ENCODE results near the gene TEX29.

TEX29 gene

DNA sequence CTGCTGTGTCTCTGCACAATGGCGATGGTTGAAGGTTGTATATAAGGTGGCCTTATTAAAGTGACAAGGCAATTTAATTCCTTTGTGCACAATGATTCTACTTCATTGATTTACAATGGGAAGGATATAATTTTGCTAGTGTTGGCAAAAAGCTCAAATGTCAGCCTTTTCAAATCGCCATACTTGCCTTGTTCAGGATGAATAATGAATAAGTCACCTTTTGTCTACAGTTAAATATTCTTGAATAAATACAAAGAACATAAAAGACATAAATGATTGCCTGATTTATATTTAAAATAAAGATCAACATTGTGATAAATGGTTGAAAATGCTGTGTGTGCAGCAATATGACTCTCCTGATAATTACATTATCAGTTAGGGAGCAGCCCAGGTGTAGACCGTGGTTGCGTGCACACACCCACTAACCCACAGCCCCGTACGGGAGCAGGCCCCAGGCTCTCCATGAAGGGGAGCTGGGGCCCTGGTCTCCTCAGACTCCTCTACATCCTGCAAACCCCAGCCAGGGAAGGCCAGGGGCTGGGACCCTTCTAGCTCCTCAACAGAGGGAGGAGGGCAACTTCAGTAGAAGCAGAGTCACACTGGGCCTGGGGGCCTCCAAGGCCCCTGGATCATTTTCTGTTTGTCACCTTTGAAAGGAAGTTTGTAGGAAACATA is 64.9 kb downstream of the TEX29 start:
- H3K4me1 ChIP-seq (ENCODE audit: insufficient read depth, low read length, severe bottlenecking): no peaks in the 10 kb centered on the region
- no peaks in the 10 kb centered on the region for H3F3A ChIP-seq (ENCODE audit: insufficient read depth, low read length)
- H3K9me2 ChIP-seq (ENCODE audit: low read depth, low read length): no peaks in the 10 kb centered on the region
- no peak overlapping the region for H2AFZ ChIP-seq (ENCODE audit: low read length)
- TF ChIP-seq, protein P1, sequence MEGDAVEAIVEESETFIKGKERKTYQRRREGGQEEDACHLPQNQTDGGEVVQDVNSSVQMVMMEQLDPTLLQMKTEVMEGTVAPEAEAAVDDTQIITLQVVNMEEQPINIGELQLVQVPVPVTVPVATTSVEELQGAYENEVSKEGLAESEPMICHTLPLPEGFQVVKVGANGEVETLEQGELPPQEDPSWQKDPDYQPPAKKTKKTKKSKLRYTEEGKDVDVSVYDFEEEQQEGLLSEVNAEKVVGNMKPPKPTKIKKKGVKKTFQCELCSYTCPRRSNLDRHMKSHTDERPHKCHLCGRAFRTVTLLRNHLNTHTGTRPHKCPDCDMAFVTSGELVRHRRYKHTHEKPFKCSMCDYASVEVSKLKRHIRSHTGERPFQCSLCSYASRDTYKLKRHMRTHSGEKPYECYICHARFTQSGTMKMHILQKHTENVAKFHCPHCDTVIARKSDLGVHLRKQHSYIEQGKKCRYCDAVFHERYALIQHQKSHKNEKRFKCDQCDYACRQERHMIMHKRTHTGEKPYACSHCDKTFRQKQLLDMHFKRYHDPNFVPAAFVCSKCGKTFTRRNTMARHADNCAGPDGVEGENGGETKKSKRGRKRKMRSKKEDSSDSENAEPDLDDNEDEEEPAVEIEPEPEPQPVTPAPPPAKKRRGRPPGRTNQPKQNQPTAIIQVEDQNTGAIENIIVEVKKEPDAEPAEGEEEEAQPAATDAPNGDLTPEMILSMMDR (IDR thresholded peaks at IDR 0.05; ENCODE audit: low read length): no peak
- no peak for TF ChIP-seq EZH2 (IDR thresholded peaks at IDR 0.05; ENCODE audit: borderline replicate concordance, low read length)
- no peaks in the 10 kb centered on the region for H3K79me2 ChIP-seq (ENCODE audit: insufficient read depth, low read length)
- no peak overlapping the region for H3K4me3 ChIP-seq (ENCODE audit: low read depth, low read length, poor library complexity, severe bottlenecking)
- no peak overlapping the region for H3K27ac ChIP-seq (ENCODE audit: low read depth, low read length, poor library complexity, severe bottlenecking)
- no peaks in the 10 kb centered on the region for H4K20me1 ChIP-seq (ENCODE audit: insufficient read depth, low read length)
- no peak overlapping the region for H3K4me2 ChIP-seq (ENCODE audit: low read length)
- H3K36me3 ChIP-seq (ENCODE audit: insufficient read depth, low read length): no peaks in the 10 kb centered on the region
- no peak overlapping the region for H3K9ac ChIP-seq (ENCODE audit: low read length)
- H3K9me3 ChIP-seq (ENCODE audit: low read length): no peaks in the 10 kb centered on the region
- H3K27me3 ChIP-seq (ENCODE audit: insufficient read depth, low read length): peaks cover 7% of the 10 kb centered on the region; the same call in 1 of the 2 replicates

DNA sequence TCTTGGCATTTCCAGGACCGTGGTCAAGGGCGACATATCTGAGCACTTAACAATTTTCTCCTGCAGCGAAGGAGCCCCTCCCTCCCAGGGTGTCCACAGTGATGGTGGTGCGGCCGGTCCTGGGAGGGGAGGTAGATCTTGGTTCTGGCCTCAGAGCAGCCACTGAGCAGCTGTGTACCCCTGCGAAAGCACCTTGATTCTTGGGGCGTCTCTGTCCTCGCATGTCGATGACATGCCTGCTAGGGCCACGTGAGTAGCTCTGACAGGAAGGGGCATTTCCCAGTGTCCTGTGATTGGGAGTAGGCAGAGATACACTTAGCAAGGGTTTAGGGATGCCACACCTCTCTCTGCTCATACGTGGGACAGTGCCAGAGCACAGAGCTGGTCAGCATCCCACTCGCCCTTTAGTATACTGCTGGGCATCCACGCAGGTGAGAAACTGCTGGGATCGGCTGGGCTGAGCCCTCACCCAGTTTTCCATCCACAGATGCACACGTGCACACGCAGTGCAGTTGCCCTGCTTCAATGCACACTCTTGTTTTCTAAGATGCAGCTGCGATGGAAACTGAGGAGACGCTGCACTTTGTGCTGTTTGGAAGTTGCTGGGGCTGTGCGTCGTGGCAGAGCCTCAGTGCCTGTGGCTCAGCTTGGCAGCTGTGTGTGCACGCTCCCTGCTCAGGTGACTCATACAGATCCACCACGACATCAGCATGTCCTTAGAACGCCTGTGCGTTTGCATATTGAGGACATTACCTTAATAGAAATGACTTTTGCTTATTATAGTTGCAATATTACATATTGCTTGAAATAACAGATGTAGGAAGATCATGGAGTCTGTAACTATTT is 66.8 kb downstream of the TEX29 start:
- no peak for TF ChIP-seq EZH2 (IDR thresholded peaks at IDR 0.05; ENCODE audit: borderline replicate concordance, low read length)
- TF ChIP-seq, protein P1 (IDR thresholded peaks at IDR 0.05; ENCODE audit: low read length): no peak
- H4K20me1 ChIP-seq (ENCODE audit: insufficient read depth, low read length): no peaks in the 10 kb centered on the region
- H3K4me2 ChIP-seq (ENCODE audit: low read length): no peak overlapping the region
- no peak overlapping the region for H2AFZ ChIP-seq (ENCODE audit: low read length)
- no peaks in the 10 kb centered on the region for H3K79me2 ChIP-seq (ENCODE audit: insufficient read depth, low read length)
- no peak overlapping the region for H3K9ac ChIP-seq (ENCODE audit: low read length)
- no peaks in the 10 kb centered on the region for H3K4me1 ChIP-seq (ENCODE audit: insufficient read depth, low read length, severe bottlenecking)
- H3K9me2 ChIP-seq (ENCODE audit: low read depth, low read length): no peaks in the 10 kb centered on the region
- no peaks in the 10 kb centered on the region for H3K9me3 ChIP-seq (ENCODE audit: low read length)
- peaks cover 7% of the 10 kb centered on the region; the same call in 1 of the 2 replicates for H3K27me3 ChIP-seq (ENCODE audit: insufficient read depth, low read length)
- H3K4me3 ChIP-seq (ENCODE audit: low read depth, low read length, poor library complexity, severe bottlenecking): no peak overlapping the region
- no peaks in the 10 kb centered on the region for H3F3A ChIP-seq (ENCODE audit: insufficient read depth, low read length)
- no peak overlapping the region for H3K27ac ChIP-seq (ENCODE audit: low read depth, low read length, poor library complexity, severe bottlenecking)
- no peaks in the 10 kb centered on the region for H3K36me3 ChIP-seq (ENCODE audit: insufficient read depth, low read length)

- H3K4me3 ChIP-seq (ENCODE audit: low read depth, low read length, poor library complexity, severe bottlenecking): no peak overlapping the region
- H3K79me2 ChIP-seq (ENCODE audit: insufficient read depth, low read length): no peaks in the 10 kb centered on the region
- H3K4me1 ChIP-seq (ENCODE audit: insufficient read depth, low read length, severe bottlenecking): no peaks in the 10 kb centered on the region
- H3K9me2 ChIP-seq (ENCODE audit: low read depth, low read length): no peaks in the 10 kb centered on the region
- no peak overlapping the region for H2AFZ ChIP-seq (ENCODE audit: low read length)
- no peaks in the 10 kb centered on the region for H3F3A ChIP-seq (ENCODE audit: insufficient read depth, low read length)
- H4K20me1 ChIP-seq (ENCODE audit: insufficient read depth, low read length): no peaks in the 10 kb centered on the region
- no peak overlapping the region for H3K27ac ChIP-seq (ENCODE audit: low read depth, low read length, poor library complexity, severe bottlenecking)
- H3K27me3 ChIP-seq (ENCODE audit: insufficient read depth, low read length): peaks cover 7% of the 10 kb centered on the region; the same call in 1 of the 2 replicates
- no peak overlapping the region for H3K4me2 ChIP-seq (ENCODE audit: low read length)
- H3K36me3 ChIP-seq (ENCODE audit: insufficient read depth, low read length): no peaks in the 10 kb centered on the region
- no peaks in the 10 kb centered on the region for H3K9me3 ChIP-seq (ENCODE audit: low read length)
- TF ChIP-seq, protein P1 (IDR thresholded peaks at IDR 0.05; ENCODE audit: low read length): no peak
- no peak for TF ChIP-seq EZH2 (IDR thresholded peaks at IDR 0.05; ENCODE audit: borderline replicate concordance, low read length)
- no peak overlapping the region for H3K9ac ChIP-seq (ENCODE audit: low read length)
Measured at GRCh38 chr13:111387945-111388600, 67.6 kb downstream of the TEX29 start.

Measured in OCI-LY1 (cell line).